HCT116 (cell line): ENCODE results near the gene KLK8.

Experiments used
- CEBPB ChIP-seq: IDR thresholded peaks from 2 replicates; pipeline ENCODE4 v1.6.1; 2012; ENCODE audit warnings: low read depth
- CTCF ChIP-seq, 3 experiments: fragments of 200-600 bp in 1 of 3; sonication (generic) in 1 of 3; IDR thresholded peaks in 2 of 3; conservative IDR thresholded peaks in 1 of 3; 2 replicates each; pipeline ENCODE4 v1.5.1; 2012 to 2017; ENCODE audit warnings: low read depth in 2 of 3, low read length in 2 of 3, antibody characterized with exemption in 1 of 3, borderline replicate concordance in 1 of 3, control low read depth in 1 of 3, mild to moderate bottlenecking in 1 of 3, mixed read lengths in 1 of 3, mixed run types in 1 of 3, moderate library complexity in 1 of 3; ENCODE audit not compliant: insufficient read depth in 1 of 3
- EZH2 ChIP-seq: fragments of 200-600 bp; sonication (generic); IDR thresholded peaks from 2 replicates; pipeline ENCODE4 v1.6.1; 2017; ENCODE audit warnings: antibody characterized with exemption, mixed run types
- POLR2A ChIP-seq: IDR thresholded peaks from 2 replicates; pipeline ENCODE4 v1.7.0; 2011; ENCODE audit warnings: borderline replicate concordance; ENCODE audit not compliant: insufficient read depth, insufficient read length; ENCODE audit errors: extremely low read depth
- POLR2AphosphoS5 ChIP-seq: IDR thresholded peaks from 2 replicates; pipeline ENCODE4 v1.6.1; 2011; ENCODE audit warnings: mild to moderate bottlenecking, low read depth, low read length, moderate library complexity
- RAD21 ChIP-seq: IDR thresholded peaks from 2 replicates; pipeline ENCODE4 v1.6.1; 2012; ENCODE audit warnings: low read depth, mild to moderate bottlenecking
- SIN3A ChIP-seq: IDR thresholded peaks from 2 replicates; pipeline ENCODE4 v1.6.1; 2012; ENCODE audit warnings: low read depth
- SP1 ChIP-seq: IDR thresholded peaks from 2 replicates; pipeline ENCODE4 v1.6.1; 2012; ENCODE audit warnings: low read depth
- TCF7L2 ChIP-seq: IDR thresholded peaks from 2 replicates; pipeline ENCODE4 v1.7.0; 2011; ENCODE audit warnings: borderline replicate concordance, inconsistent platforms; ENCODE audit not compliant: insufficient read depth, insufficient read length; ENCODE audit errors: extremely low read depth
- YY1 ChIP-seq: IDR thresholded peaks from 2 replicates; pipeline ENCODE4 v1.6.1; 2011; ENCODE audit warnings: low read length, low read depth, moderate library complexity, mild to moderate bottlenecking; ENCODE audit not compliant: insufficient replicate concordance; ENCODE audit errors: extremely low read depth
- ZNF274 ChIP-seq: fragments of 200-500 bp; sonication (Bioruptor generic); IDR thresholded peaks from 2 replicates; pipeline ENCODE4 v1.6.1; 2014; ENCODE audit warnings: mild to moderate bottlenecking, low read depth, low read length, inconsistent platforms
- TF ChIP-seq, protein P1 (sequence below): IDR thresholded peaks from 2 replicates; pipeline ENCODE4 v1.6.1; 2011; ENCODE audit warnings: mild to moderate bottlenecking, low read length, moderate library complexity; ENCODE audit not compliant: insufficient replicate concordance; ENCODE audit errors: extremely low read depth

- TF ChIP-seq EZH2: no peak
- no peak for TF ChIP-seq SIN3A
- no peak for TF ChIP-seq SP1
- no peak for TF ChIP-seq CTCF (IDR thresholded peaks at IDR 0.05 in 2 of 3, conservative IDR thresholded peaks at IDR 0.05 in 1 of 3; ENCODE audit: borderline replicate concordance in 1 of 3, insufficient read depth in 1 of 3, low read depth in 2 of 3, low read length in 2 of 3)
- no peak for TF ChIP-seq YY1
- no peak for TF ChIP-seq POLR2A
- TF ChIP-seq, protein P1, sequence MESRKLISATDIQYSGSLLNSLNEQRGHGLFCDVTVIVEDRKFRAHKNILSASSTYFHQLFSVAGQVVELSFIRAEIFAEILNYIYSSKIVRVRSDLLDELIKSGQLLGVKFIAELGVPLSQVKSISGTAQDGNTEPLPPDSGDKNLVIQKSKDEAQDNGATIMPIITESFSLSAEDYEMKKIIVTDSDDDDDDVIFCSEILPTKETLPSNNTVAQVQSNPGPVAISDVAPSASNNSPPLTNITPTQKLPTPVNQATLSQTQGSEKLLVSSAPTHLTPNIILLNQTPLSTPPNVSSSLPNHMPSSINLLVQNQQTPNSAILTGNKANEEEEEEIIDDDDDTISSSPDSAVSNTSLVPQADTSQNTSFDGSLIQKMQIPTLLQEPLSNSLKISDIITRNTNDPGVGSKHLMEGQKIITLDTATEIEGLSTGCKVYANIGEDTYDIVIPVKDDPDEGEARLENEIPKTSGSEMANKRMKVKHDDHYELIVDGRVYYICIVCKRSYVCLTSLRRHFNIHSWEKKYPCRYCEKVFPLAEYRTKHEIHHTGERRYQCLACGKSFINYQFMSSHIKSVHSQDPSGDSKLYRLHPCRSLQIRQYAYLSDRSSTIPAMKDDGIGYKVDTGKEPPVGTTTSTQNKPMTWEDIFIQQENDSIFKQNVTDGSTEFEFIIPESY: no peak
- TF ChIP-seq POLR2AphosphoS5: no peak
- no peak for TF ChIP-seq ZNF274
- TF ChIP-seq CEBPB: no peak
- TF ChIP-seq RAD21: no peak
- TF ChIP-seq TCF7L2: no peak
Observed at GRCh38 chr19:50959731-50960500, 41.5 kb downstream of the KLK8 start.
